ENCODE measurements around the gene HSPB6.

DNA sequence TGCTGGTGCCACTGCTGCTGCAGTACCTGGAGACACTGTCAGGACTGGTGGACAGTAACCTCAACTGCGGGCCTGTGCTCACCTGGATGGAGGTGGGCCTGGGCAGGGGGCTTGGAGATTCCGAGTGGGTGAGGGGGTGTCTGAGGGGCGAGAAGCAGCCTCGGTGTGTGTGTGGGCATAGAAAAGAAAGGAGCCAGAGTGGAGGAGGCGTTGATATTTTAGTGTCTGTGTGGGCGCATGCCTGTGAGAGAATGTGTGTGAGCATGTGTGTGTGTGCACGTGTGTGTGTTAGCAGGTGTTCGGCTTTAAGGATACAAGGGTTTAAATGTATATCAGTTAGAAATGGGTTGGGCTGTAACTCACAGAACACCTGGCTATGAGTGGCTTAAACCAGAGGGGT lies 22.2 kb upstream of the HSPB6 start:
- TF ChIP-seq SIN3A (conservative IDR thresholded peaks at IDR 0.05 in 1 of 2, IDR thresholded peaks at IDR 0.05 in 1 of 2; ENCODE audit: low read depth in 1 of 2, low read length in 2 of 2) (no peak), EP300 (IDR thresholded peaks at IDR 0.05; ENCODE audit: borderline replicate concordance in 1 of 2, low read depth in 2 of 2, low read length in 2 of 2) (no peak), YY1 (IDR thresholded peaks at IDR 0.05; ENCODE audit: low read depth, low read length) (no peak), TAF1 (IDR thresholded peaks at IDR 0.05; ENCODE audit: low read depth, low read length) (no peak), TCF12 (IDR thresholded peaks at IDR 0.05; ENCODE audit: low read depth, low read length) (no peak), POLR2A (IDR thresholded peaks at IDR 0.05; ENCODE audit: control extremely low read depth in 1 of 2, low read depth in 2 of 2, low read length in 2 of 2) (no peak)
- TF ChIP-seq, protein P1, sequence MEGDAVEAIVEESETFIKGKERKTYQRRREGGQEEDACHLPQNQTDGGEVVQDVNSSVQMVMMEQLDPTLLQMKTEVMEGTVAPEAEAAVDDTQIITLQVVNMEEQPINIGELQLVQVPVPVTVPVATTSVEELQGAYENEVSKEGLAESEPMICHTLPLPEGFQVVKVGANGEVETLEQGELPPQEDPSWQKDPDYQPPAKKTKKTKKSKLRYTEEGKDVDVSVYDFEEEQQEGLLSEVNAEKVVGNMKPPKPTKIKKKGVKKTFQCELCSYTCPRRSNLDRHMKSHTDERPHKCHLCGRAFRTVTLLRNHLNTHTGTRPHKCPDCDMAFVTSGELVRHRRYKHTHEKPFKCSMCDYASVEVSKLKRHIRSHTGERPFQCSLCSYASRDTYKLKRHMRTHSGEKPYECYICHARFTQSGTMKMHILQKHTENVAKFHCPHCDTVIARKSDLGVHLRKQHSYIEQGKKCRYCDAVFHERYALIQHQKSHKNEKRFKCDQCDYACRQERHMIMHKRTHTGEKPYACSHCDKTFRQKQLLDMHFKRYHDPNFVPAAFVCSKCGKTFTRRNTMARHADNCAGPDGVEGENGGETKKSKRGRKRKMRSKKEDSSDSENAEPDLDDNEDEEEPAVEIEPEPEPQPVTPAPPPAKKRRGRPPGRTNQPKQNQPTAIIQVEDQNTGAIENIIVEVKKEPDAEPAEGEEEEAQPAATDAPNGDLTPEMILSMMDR (IDR thresholded peaks at IDR 0.05; ENCODE audit: control extremely low read depth in 1 of 3, insufficient read depth in 1 of 3, low read depth in 1 of 3, low read length in 3 of 3) = no peak

All from H1 (cell line).